Measurements from ENCODE around the gene ITPR2.

Gene ITPR2

DNA sequence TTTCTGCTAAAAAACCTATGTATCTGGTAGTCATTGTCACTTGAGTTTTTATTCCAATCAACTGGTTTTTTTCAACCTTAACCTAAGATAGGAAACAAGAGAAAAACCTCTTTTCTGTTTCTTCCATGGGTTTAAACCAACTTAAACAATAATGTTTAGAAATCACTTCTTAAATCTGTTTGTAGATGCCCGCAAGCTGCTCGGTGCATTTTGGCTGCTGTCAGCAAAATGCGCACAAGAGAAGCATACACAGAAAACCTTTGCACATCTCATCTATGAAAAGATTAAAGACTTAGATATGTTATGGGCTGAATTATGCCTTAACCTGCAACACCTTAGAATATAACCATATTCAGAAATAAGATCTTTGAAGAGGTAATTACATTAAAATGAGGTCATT lies 299.8 kb downstream of the ITPR2 start:
- no peak for DNase-seq (ENCODE audit: low read depth)
- H3K4me3 ChIP-seq (ENCODE audit: low read depth, low read length), result no peak overlapping the region
- no peak for TF ChIP-seq CTCF (IDR thresholded peaks at IDR 0.05; ENCODE audit: low read depth, low read length, missing control alignments)

GRCh38 chr12:26530461-26530860 lies 302.5 kb downstream of the ITPR2 start:
- H3K4me3 ChIP-seq (ENCODE audit: low read depth, low read length), result no peak overlapping the region
- no peak for DNase-seq (ENCODE audit: low read depth)
- no peak for TF ChIP-seq CTCF (IDR thresholded peaks at IDR 0.05; ENCODE audit: low read depth, low read length, missing control alignments)

- no peak for DNase-seq (ENCODE audit: low read depth)
- no peak overlapping the region for H3K4me3 ChIP-seq (ENCODE audit: low read depth, low read length)
- TF ChIP-seq CTCF (IDR thresholded peaks at IDR 0.05; ENCODE audit: low read depth, low read length, missing control alignments), result no peak
Observed at GRCh38 chr12:26528943-26529342, 304.1 kb downstream of the ITPR2 start.

DNA sequence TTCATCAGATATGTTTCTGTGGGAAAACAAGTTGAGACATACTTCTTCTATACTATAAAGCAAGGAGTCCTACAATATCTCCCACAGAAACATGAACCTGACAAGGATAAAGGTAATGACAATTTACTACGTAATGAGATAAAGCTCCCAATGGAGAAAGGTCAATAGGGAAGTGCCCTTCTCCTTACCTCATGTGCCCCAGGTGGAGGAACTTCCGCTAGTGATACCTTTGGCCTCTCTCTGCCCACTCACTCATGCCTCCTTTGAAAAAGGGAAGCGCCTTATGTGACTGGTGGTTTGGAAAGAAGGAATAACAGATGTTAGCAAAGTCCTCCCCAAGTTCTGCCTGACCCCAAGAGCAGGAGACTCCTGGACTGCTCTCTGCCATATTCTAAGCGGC lies 305.3 kb downstream of the ITPR2 start:
- H3K4me3 ChIP-seq (ENCODE audit: low read depth, low read length), result no peak overlapping the region
- no peak for TF ChIP-seq CTCF (IDR thresholded peaks at IDR 0.05; ENCODE audit: low read depth, low read length, missing control alignments)
- DNase-seq (ENCODE audit: low read depth), result no peak

GRCh38 chr12:26524862-26525465 lies 308.0 kb downstream of the ITPR2 start:
- DNase-seq (ENCODE audit: low read depth), result no peak
- H3K4me3 ChIP-seq (ENCODE audit: low read depth, low read length), result no peak overlapping the region

GRCh38 chr12:26523708-26524150 lies 309.3 kb downstream of the ITPR2 start:
- DNase-seq (ENCODE audit: low read depth), result no peak
- TF ChIP-seq CTCF (IDR thresholded peaks at IDR 0.05; ENCODE audit: low read depth, low read length, missing control alignments), result no peak
- H3K4me3 ChIP-seq (ENCODE audit: low read depth, low read length), result no peak overlapping the region

More at GRCh38 chr12:26524862-26525465, 308.0 kb downstream of the ITPR2 start:
- peak; percentile 69 for TF ChIP-seq CTCF (IDR thresholded peaks at IDR 0.05; ENCODE audit: low read depth, low read length, missing control alignments)

GRCh38 chr12:26520869-26521268 lies 312.1 kb downstream of the ITPR2 start:
- H3K4me3 ChIP-seq (ENCODE audit: low read depth, low read length), result no peak overlapping the region
- TF ChIP-seq CTCF (IDR thresholded peaks at IDR 0.05; ENCODE audit: low read depth, low read length, missing control alignments), result no peak
- no peak for DNase-seq (ENCODE audit: low read depth)
